Smooth muscle cell (in vitro differentiated cells): ENCODE results near the gene FAM118A. TPM values are rescaled to one million over a fixed set of nuclear protein-coding genes. Genes with fewer than 3 reads are reported as not detected.

Experiments used
- DNase-seq: peaks from one replicate; lab custom pipeline; 2025; ENCODE audit not compliant: unreplicated experiment; lab: John Stamatoyannopoulos, UW
- H2AFZ ChIP-seq: fragments of 200-600 bp; sonication (generic); 2 replicates; pipeline ENCODE4 v1.6.0; 2016; ENCODE audit warnings: antibody characterized with exemption, low read depth, mild to moderate bottlenecking
- H3F3A ChIP-seq: fragments of 200-600 bp; sonication (generic); 2 replicates; pipeline ENCODE4 v1.6.0; 2017; ENCODE audit warnings: antibody characterized with exemption, low read depth
- H3K27ac ChIP-seq: fragments of 200-600 bp; sonication (generic); 2 replicates; pipeline ENCODE4 v1.5.1; 2016; ENCODE audit warnings: low read depth, mild to moderate bottlenecking
- H3K27me3 ChIP-seq: fragments of 200-600 bp; sonication (generic); 2 replicates; pipeline ENCODE4 v1.6.1; 2016; ENCODE audit warnings: low read depth, mild to moderate bottlenecking
- H3K36me3 ChIP-seq: fragments of 200-600 bp; sonication (generic); 2 replicates; pipeline ENCODE4 v1.5.1; 2016; ENCODE audit warnings: low read depth
- H3K4me1 ChIP-seq: fragments of 200-600 bp; sonication (generic); 2 replicates; pipeline ENCODE4 v1.5.1; 2016; ENCODE audit warnings: low read depth
- H3K4me2 ChIP-seq: fragments of 200-600 bp; sonication (generic); 2 replicates; pipeline ENCODE4 v1.6.0; 2016; ENCODE audit warnings: mild to moderate bottlenecking
- H3K4me3 ChIP-seq: fragments of 200-600 bp; sonication (generic); 2 replicates; pipeline ENCODE4 v1.5.1; 2016; ENCODE audit warnings: mild to moderate bottlenecking
- H3K79me2 ChIP-seq: fragments of 200-600 bp; sonication (generic); 2 replicates; pipeline ENCODE4 v1.6.0; 2016; ENCODE audit warnings: low read depth, mild to moderate bottlenecking
- H3K9ac ChIP-seq: fragments of 200-600 bp; sonication (generic); 2 replicates; pipeline ENCODE4 v1.6.0; 2016; ENCODE audit warnings: low read depth
- H3K9me3 ChIP-seq: fragments of 200-600 bp; sonication (generic); replicated peaks from 2 replicates; pipeline ENCODE4 v1.5.1; 2016; ENCODE audit warnings: low read depth
- H4K20me1 ChIP-seq: fragments of 200-600 bp; sonication (generic); 2 replicates; pipeline ENCODE4 v1.6.0; 2016; ENCODE audit warnings: low read depth
- WGBS: methylation state at CpG from one replicate; pipeline ENCODE4 v1.1.7; 2016; ENCODE audit warnings: low lambda C conversion rate; 5-methylcytosine and 5-hydroxymethylcytosine counted together
- polyA plus RNA-seq: library from polyadenylated mRNA; unstranded; fragments of >200 nt; fragmentation: Nextera tagmentation; extraction: Ambion mirVana; gene quantifications from 2 replicates; pipeline ENCODE4 v1.2.1, GENCODE V29; 2016
- total RNA-seq: library from RNA; depleted of rRNA; stranded (reverse); fragments of >200 nt; gene quantifications from 2 replicates; pipeline ENCODE4 v1.2.3, GENCODE V29; 2014
- TF ChIP-seq, protein P1 (sequence below): fragments of 200-600 bp; sonication (generic); IDR thresholded peaks from 2 replicates; pipeline ENCODE4 v1.5.1; 2017; ENCODE audit warnings: borderline replicate concordance, mild to moderate bottlenecking, antibody characterized with exemption; ENCODE audit not compliant: insufficient read depth, poor library complexity, severe bottlenecking

The FAM118A gene
- total and polyA plus RNA-seq, 2 experiments from 2014 or later: 36.6 to 60.3 TPM

- no peaks in the 10 kb centered on the region for H4K20me1 ChIP-seq
- H3K27me3 ChIP-seq: no peaks in the 10 kb centered on the region
- peak overlapping the region; percentile 0 for H3K27ac ChIP-seq
- TF ChIP-seq, protein P1, sequence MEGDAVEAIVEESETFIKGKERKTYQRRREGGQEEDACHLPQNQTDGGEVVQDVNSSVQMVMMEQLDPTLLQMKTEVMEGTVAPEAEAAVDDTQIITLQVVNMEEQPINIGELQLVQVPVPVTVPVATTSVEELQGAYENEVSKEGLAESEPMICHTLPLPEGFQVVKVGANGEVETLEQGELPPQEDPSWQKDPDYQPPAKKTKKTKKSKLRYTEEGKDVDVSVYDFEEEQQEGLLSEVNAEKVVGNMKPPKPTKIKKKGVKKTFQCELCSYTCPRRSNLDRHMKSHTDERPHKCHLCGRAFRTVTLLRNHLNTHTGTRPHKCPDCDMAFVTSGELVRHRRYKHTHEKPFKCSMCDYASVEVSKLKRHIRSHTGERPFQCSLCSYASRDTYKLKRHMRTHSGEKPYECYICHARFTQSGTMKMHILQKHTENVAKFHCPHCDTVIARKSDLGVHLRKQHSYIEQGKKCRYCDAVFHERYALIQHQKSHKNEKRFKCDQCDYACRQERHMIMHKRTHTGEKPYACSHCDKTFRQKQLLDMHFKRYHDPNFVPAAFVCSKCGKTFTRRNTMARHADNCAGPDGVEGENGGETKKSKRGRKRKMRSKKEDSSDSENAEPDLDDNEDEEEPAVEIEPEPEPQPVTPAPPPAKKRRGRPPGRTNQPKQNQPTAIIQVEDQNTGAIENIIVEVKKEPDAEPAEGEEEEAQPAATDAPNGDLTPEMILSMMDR: no peak
- no peaks in the 10 kb centered on the region for H3F3A ChIP-seq
- no peaks in the 10 kb centered on the region for H3K79me2 ChIP-seq
- DNase-seq: no peak
- no peak overlapping the region for H3K4me3 ChIP-seq
- 55% methylated on average over 13 of the region's 13 CpGs for WGBS
- H3K9me3 ChIP-seq: no peaks in the 10 kb centered on the region
- H3K36me3 ChIP-seq: no peaks in the 10 kb centered on the region
- H3K9ac ChIP-seq: no peak overlapping the region
- H3K4me2 ChIP-seq: no peak overlapping the region
- peaks cover 7% of the 10 kb centered on the region for H3K4me1 ChIP-seq
- H2AFZ ChIP-seq: no peak overlapping the region
Observed at GRCh38 chr22:45271667-45272201, 38.0 kb upstream of the FAM118A start.

DNA sequence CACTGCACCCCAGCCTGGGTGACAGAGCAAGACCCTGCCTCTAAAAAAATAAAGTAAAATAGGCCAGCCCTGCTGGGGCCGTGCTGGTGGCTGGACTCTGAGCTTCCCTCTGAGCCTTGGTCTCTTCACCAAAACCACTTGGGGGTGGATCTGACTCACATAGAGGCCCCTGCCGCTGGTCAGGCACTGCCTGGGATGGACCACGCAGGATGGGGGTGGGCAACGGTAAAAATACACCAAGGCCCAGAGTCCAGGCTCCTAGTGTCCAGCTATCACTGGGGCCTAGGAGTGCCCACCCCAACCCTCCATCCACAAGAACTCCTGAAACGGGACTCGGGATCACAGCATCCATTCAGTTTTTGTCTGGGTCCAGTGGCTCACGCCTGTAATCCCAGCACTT is 37.2 kb upstream of the FAM118A start:
- no peak overlapping the region for H3K4me3 ChIP-seq
- WGBS: 82% methylated on average over 7 of the region's 7 CpGs
- no peaks in the 10 kb centered on the region for H3K36me3 ChIP-seq
- TF ChIP-seq, protein P1: no peak
- H3F3A ChIP-seq: no peaks in the 10 kb centered on the region
- H3K27me3 ChIP-seq: no peaks in the 10 kb centered on the region
- no peaks in the 10 kb centered on the region for H3K79me2 ChIP-seq
- H4K20me1 ChIP-seq: no peaks in the 10 kb centered on the region
- peak overlapping the region; percentile 0 for H3K27ac ChIP-seq
- no peak overlapping the region for H3K4me2 ChIP-seq
- H3K4me1 ChIP-seq: peaks cover 7% of the 10 kb centered on the region
- no peaks in the 10 kb centered on the region for H3K9me3 ChIP-seq
- H2AFZ ChIP-seq: no peak overlapping the region
- no peak for DNase-seq
- H3K9ac ChIP-seq: no peak overlapping the region

- Histone ChIP-seq H3K9me3 (no peaks in the 10 kb centered on the region), H3K36me3 (no peaks in the 10 kb centered on the region), H4K20me1 (no peaks in the 10 kb centered on the region), H3K9ac (no peak overlapping the region), H3K4me3 (no peak overlapping the region), H3K27me3 (no peaks in the 10 kb centered on the region), H3F3A (no peaks in the 10 kb centered on the region), H3K27ac (no peak overlapping the region), H3K79me2 (no peaks in the 10 kb centered on the region), H3K4me2 (no peak overlapping the region), H3K4me1 (peaks cover 7% of the 10 kb centered on the region), H2AFZ (no peak overlapping the region)
- no peak for DNase-seq
- TF ChIP-seq, protein P1: no peak
- 95% methylated on average over 15 of the region's 15 CpGs for WGBS
Observed at GRCh38 chr22:45273452-45274075, 36.2 kb upstream of the FAM118A start.
